GM23248 (cell line): ENCODE data around the gene FBXO44. TPM values are rescaled to one million over a fixed set of nuclear protein-coding genes. Genes with fewer than 3 reads are reported as not detected.

Experiments used
- DNase-seq: peaks from one replicate; pipeline ENCODE4 v3.0.0-alpha.2; 2015
- H2AFZ ChIP-seq: fragments of 200-600 bp; sonication (generic); 2 replicates; pipeline ENCODE4 v1.6.1; 2016; ENCODE audit warnings: antibody characterized with exemption
- H3F3A ChIP-seq: fragments of 200-600 bp; sonication (generic); 2 replicates; pipeline ENCODE4 v1.6.1; 2016; ENCODE audit warnings: mild to moderate bottlenecking, antibody characterized with exemption, mixed run types; ENCODE audit not compliant: insufficient read depth
- H3K27ac ChIP-seq: fragments of 200-600 bp; sonication (generic); 2 replicates; pipeline ENCODE4 v1.5.1; 2016; ENCODE audit warnings: mild to moderate bottlenecking
- H3K27me3 ChIP-seq: fragments of 200-600 bp; sonication (generic); replicated peaks from 2 replicates; pipeline ENCODE4 v1.6.1; 2016; ENCODE audit warnings: mild to moderate bottlenecking; ENCODE audit not compliant: insufficient read depth
- H3K36me3 ChIP-seq: fragments of 200-600 bp; sonication (generic); 2 replicates; pipeline ENCODE4 v1.6.1; 2016; ENCODE audit warnings: low read depth, mild to moderate bottlenecking
- H3K4me1 ChIP-seq: fragments of 200-600 bp; sonication (generic); 2 replicates; pipeline ENCODE4 v1.6.1; 2016; ENCODE audit warnings: mild to moderate bottlenecking; ENCODE audit not compliant: insufficient read depth
- H3K4me2 ChIP-seq: fragments of 200-600 bp; sonication (generic); one replicate; pipeline ENCODE4 v1.6.1; 2016; ENCODE audit warnings: mild to moderate bottlenecking; ENCODE audit not compliant: unreplicated experiment
- H3K4me3 ChIP-seq: fragments of 200-600 bp; sonication (generic); 2 replicates; pipeline ENCODE4 v1.5.1; 2016; ENCODE audit warnings: mild to moderate bottlenecking
- H3K79me2 ChIP-seq: fragments of 200-600 bp; sonication (generic); 2 replicates; pipeline ENCODE4 v1.6.1; 2016; ENCODE audit warnings: mild to moderate bottlenecking; ENCODE audit not compliant: insufficient read depth
- H3K9ac ChIP-seq: fragments of 200-600 bp; sonication (generic); 2 replicates; pipeline ENCODE4 v1.6.1; 2016; ENCODE audit warnings: mild to moderate bottlenecking
- H3K9me2 ChIP-seq: fragments of 200-600 bp; sonication (generic); 2 replicates; pipeline ENCODE4 v1.6.1; 2016; ENCODE audit warnings: mixed run types, mild to moderate bottlenecking, moderate library complexity; ENCODE audit not compliant: insufficient read depth
- H3K9me3 ChIP-seq: fragments of 200-600 bp; sonication (generic); one replicate; pipeline ENCODE4 v1.6.1; 2017; ENCODE audit warnings: low read depth
- H4K20me1 ChIP-seq: fragments of 200-600 bp; sonication (generic); 2 replicates; pipeline ENCODE4 v1.6.0; 2016; ENCODE audit not compliant: insufficient read depth
- EZH2 ChIP-seq: fragments of 200-600 bp; sonication (generic); IDR thresholded peaks from 2 replicates; pipeline ENCODE4 v1.6.1; 2018; ENCODE audit warnings: antibody characterized with exemption, mild to moderate bottlenecking; ENCODE audit not compliant: insufficient read depth, poor library complexity, severe bottlenecking
- EZH2phosphoT487 ChIP-seq: fragments of 200-600 bp; sonication (generic); IDR thresholded peaks from 2 replicates; pipeline ENCODE4 v1.6.1; 2018; ENCODE audit warnings: antibody characterized with exemption, moderate library complexity, mild to moderate bottlenecking, low read depth; ENCODE audit not compliant: insufficient read depth
- WGBS, 2 experiments: methylation state at CpG; one replicate each; pipeline ENCODE4 v1.1.6; 2015 to 2017; ENCODE audit warnings: low lambda C conversion rate in 2 of 2, low coverage in 1 of 2; ENCODE audit errors: missing lambda C conversion rate in 2 of 2; 5-methylcytosine and 5-hydroxymethylcytosine counted together
- in situ Hi-C: fragments of 300-500 bp; cut with MboI; formaldehyde crosslinking; loops from 2 replicates; pipeline ENCODE4 v1.15.0; 2020
- polyA plus RNA-seq: library from polyadenylated mRNA; unstranded; fragments of >200 nt; fragmentation: Nextera tagmentation; extraction: Ambion mirVana; gene quantifications from 2 replicates; pipeline ENCODE4 v1.2.1, GENCODE V29; 2016
- total RNA-seq: library from RNA; depleted of rRNA; stranded (reverse); fragments of >200 nt; shearing (Covaris generic); gene quantifications from 2 replicates; pipeline ENCODE4 v1.2.3, GENCODE V29; 2014

The FBXO44 gene
- total and polyA plus RNA-seq, 2 experiments from 2014 or later: 19.4 to 20.6 TPM

DNA sequence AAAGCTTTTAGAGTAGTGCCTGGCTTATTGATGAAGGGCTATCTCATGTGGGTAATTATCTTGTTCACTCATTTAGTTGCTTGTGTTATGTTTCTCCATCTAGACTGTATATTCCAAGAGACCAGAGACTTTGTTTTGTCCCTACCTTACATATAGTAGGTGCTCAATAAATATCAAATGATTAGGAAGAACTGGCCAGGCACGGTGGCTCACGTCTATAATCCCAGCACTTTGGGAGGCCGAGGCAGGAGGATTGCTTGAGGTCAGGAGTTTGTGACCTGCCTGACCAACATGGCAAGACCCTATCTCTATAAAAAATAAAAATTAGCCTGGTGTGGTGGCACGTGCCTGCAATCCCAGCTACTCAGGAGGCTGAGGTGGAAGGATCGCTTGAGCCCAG, 9.4 kb upstream of the FBXO44 start:
- in situ Hi-C loops: no loop called here
- no peak overlapping the region for H3K4me3 ChIP-seq

GRCh38 chr1:11645670-11646265, 8.9 kb upstream of the FBXO44 start:
- Histone ChIP-seq H3K4me3 (no peak overlapping the region), H3K4me2 (no peak overlapping the region), H2AFZ (no peak overlapping the region), H3K9me3 (no peaks in the 10 kb centered on the region), H3K4me1 (no peaks in the 10 kb centered on the region), H3K36me3 (no peaks in the 10 kb centered on the region), H3K27me3 (no peaks in the 10 kb centered on the region), H3K27ac (no peak overlapping the region), H3K9ac (no peak overlapping the region), H3K79me2 (no peaks in the 10 kb centered on the region), H4K20me1 (no peaks in the 10 kb centered on the region), H3F3A (no peaks in the 10 kb centered on the region), H3K9me2 (no peaks in the 10 kb centered on the region)
- DNase-seq: peak; percentile 83
- in situ Hi-C loops: no loop called here
- WGBS, 2 experiments: 19 to 22% methylated on average over 8 of the region's 8 CpGs
- TF ChIP-seq EZH2phosphoT487: no peak
- no peak for TF ChIP-seq EZH2

More for the DNA sequence above, 9.4 kb upstream of the FBXO44 start:
- Histone ChIP-seq H3K9me2 (no peaks in the 10 kb centered on the region), H2AFZ (no peak overlapping the region), H3K9ac (no peak overlapping the region), H3K4me1 (no peaks in the 10 kb centered on the region), H3K27ac (no peak overlapping the region), H3K4me2 (no peak overlapping the region), H3K27me3 (no peaks in the 10 kb centered on the region), H4K20me1 (no peaks in the 10 kb centered on the region), H3K36me3 (no peaks in the 10 kb centered on the region), H3K9me3 (no peaks in the 10 kb centered on the region), H3K79me2 (no peaks in the 10 kb centered on the region), H3F3A (no peaks in the 10 kb centered on the region)
- 77 to 84% methylated on average over 5 of the region's 5 CpGs for WGBS, 2 experiments
- TF ChIP-seq EZH2: no peak
- TF ChIP-seq EZH2phosphoT487: no peak
- DNase-seq: no peak

- 62 to 70% methylated on average over 9 of the region's 9 CpGs for WGBS, 2 experiments
- TF ChIP-seq EZH2 (no peak), EZH2phosphoT487 (no peak)
- in situ Hi-C loops: no loop called here
Measured at GRCh38 chr1:11646317-11646716, 8.4 kb upstream of the FBXO44 start.

DNA sequence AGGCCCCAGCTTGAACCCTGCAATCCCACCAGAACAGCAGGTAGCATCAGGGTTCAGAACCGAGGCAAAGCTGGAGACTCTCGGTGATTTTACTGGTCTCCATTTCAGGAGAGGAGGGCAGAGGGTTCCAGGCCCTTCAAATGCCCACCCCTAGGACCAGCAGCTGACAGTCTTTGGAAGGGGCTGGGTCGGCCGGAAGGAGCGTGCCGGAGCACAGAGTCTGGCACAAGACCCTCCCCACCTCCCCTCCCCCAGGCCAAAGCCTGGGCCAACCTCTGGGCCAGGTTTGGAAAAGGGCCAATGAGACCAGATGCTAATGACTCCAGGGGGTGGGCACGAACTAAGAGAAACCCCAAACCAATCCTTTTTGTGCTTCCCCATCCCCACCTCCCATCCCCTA, 7.3 kb upstream of the FBXO44 start:
- H3K9me3 ChIP-seq: no peaks in the 10 kb centered on the region
- no peaks in the 10 kb centered on the region for H3K9me2 ChIP-seq
- no peaks in the 10 kb centered on the region for H3F3A ChIP-seq
- no peaks in the 10 kb centered on the region for H3K27me3 ChIP-seq
- TF ChIP-seq EZH2phosphoT487 (no peak), EZH2 (no peak)
- H4K20me1 ChIP-seq: no peaks in the 10 kb centered on the region
- H3K79me2 ChIP-seq: no peaks in the 10 kb centered on the region
- no peak overlapping the region for H3K9ac ChIP-seq
- 62 to 81% methylated on average over 5 to 7 of the region's 7 CpGs for WGBS, 2 experiments
- H3K27ac ChIP-seq: no peak overlapping the region
- H2AFZ ChIP-seq: no peak overlapping the region
- H3K4me1 ChIP-seq: no peaks in the 10 kb centered on the region
- H3K4me2 ChIP-seq: no peak overlapping the region
- H3K4me3 ChIP-seq: no peak overlapping the region
- DNase-seq: no peak
- H3K36me3 ChIP-seq: no peaks in the 10 kb centered on the region
- in situ Hi-C loops: no loop called here

More at GRCh38 chr1:11646317-11646716, 8.4 kb upstream of the FBXO44 start:
- no peaks in the 10 kb centered on the region for H3K9me3 ChIP-seq
- H3K4me2 ChIP-seq: no peak overlapping the region
- H3K9ac ChIP-seq: no peak overlapping the region
- H3K27me3 ChIP-seq: no peaks in the 10 kb centered on the region
- H3K4me1 ChIP-seq: no peaks in the 10 kb centered on the region
- H3K27ac ChIP-seq: no peak overlapping the region
- no peak overlapping the region for H3K4me3 ChIP-seq
- H4K20me1 ChIP-seq: no peaks in the 10 kb centered on the region
- no peaks in the 10 kb centered on the region for H3K9me2 ChIP-seq
- no peaks in the 10 kb centered on the region for H3K79me2 ChIP-seq
- DNase-seq: no peak
- H3F3A ChIP-seq: no peaks in the 10 kb centered on the region
- no peaks in the 10 kb centered on the region for H3K36me3 ChIP-seq
- no peak overlapping the region for H2AFZ ChIP-seq

- H3F3A ChIP-seq: no peaks in the 10 kb centered on the region
- no peak overlapping the region for H3K27ac ChIP-seq
- in situ Hi-C loops: no loop called here
- H3K4me1 ChIP-seq: no peaks in the 10 kb centered on the region
- H3K79me2 ChIP-seq: no peaks in the 10 kb centered on the region
- DNase-seq: no peak
- no peak overlapping the region for H3K4me2 ChIP-seq
- no peaks in the 10 kb centered on the region for H3K36me3 ChIP-seq
- 70 to 77% methylated on average over 6 of the region's 6 CpGs for WGBS, 2 experiments
- no peak overlapping the region for H3K4me3 ChIP-seq
- no peaks in the 10 kb centered on the region for H3K9me3 ChIP-seq
- TF ChIP-seq EZH2 (no peak), EZH2phosphoT487 (no peak)
- no peaks in the 10 kb centered on the region for H3K27me3 ChIP-seq
- H4K20me1 ChIP-seq: no peaks in the 10 kb centered on the region
- H2AFZ ChIP-seq: no peak overlapping the region
- no peak overlapping the region for H3K9ac ChIP-seq
- no peaks in the 10 kb centered on the region for H3K9me2 ChIP-seq
Measured at GRCh38 chr1:11648039-11648438, 6.6 kb upstream of the FBXO44 start.
